H1 (cell line): ENCODE measurements around the gene CCDC200. TPM values are rescaled to one million over a fixed set of nuclear protein-coding genes. Genes with fewer than 3 reads are reported as not detected.

Experiments
- CTCF ChIA-PET: fragments of 300-600 bp; sonication (Branson Sonifier 250); formaldehyde crosslinking; loops from one replicate; lab custom pipeline; 2021; ENCODE audit not compliant: partially characterized antibody; lab: Charles Lee
- POLR2A ChIA-PET: fragments of 300-600 bp; sonication (Branson Sonifier 250); formaldehyde crosslinking; loops from one replicate; lab custom pipeline; 2021; ENCODE audit warnings: inconsistent platforms; ENCODE audit not compliant: partially characterized antibody; lab: Charles Lee
- DNase-seq, 2 experiments: peaks; one replicate each; pipeline versions ENCODE4 v3.0.0 to v3.0.0-alpha.2; 2010 to 2022; ENCODE audit warnings: low spot score in 2 of 2, low read depth in 1 of 2, mixed read lengths in 1 of 2
- FAIRE-seq: peaks from 2 replicates; lab custom pipeline; 2011; peaks lifted over from hg19 to GRCh38; lab: Jason Lieb, UNC
- H2AFZ ChIP-seq: 2 replicates; pipeline ENCODE4 v1.8.1; 2012; ENCODE audit warnings: low read length, inconsistent platforms
- H2AK5ac ChIP-seq: 2 replicates; pipeline ENCODE4 v1.6.1; 2013; ENCODE audit warnings: low read depth, low read length
- H2BK120ac ChIP-seq: replicated peaks from 2 replicates; pipeline ENCODE3; 2013; ENCODE audit warnings: low read depth, low read length, inconsistent platforms
- H2BK12ac ChIP-seq: 2 replicates; pipeline ENCODE4 v1.6.1; 2013; ENCODE audit warnings: low read depth, low read length
- H2BK15ac ChIP-seq: 2 replicates; pipeline ENCODE4 v1.6.1; 2013; ENCODE audit warnings: low read length
- H2BK20ac ChIP-seq: 2 replicates; pipeline ENCODE4 v1.6.1; 2013; ENCODE audit warnings: low read length
- H2BK5ac ChIP-seq: 2 replicates; pipeline ENCODE4 v1.6.1; 2013; ENCODE audit warnings: low read depth, low read length
- H3K14ac ChIP-seq: 2 replicates; pipeline ENCODE4 v1.6.1; 2013; ENCODE audit warnings: inconsistent platforms; ENCODE audit not compliant: insufficient read length
- H3K18ac ChIP-seq: 2 replicates; pipeline ENCODE4 v1.6.1; 2013; ENCODE audit warnings: low read length; ENCODE audit errors: extremely low read depth
- H3K23ac ChIP-seq: 2 replicates; pipeline ENCODE4 v1.6.1; 2013; ENCODE audit warnings: inconsistent platforms; ENCODE audit not compliant: insufficient read length
- H3K23me2 ChIP-seq: 2 replicates; pipeline ENCODE4 v1.6.1; 2013; ENCODE audit warnings: low read depth, low read length
- H3K27ac ChIP-seq: 2 replicates; pipeline ENCODE4 v1.6.1; 2011; ENCODE audit warnings: low read depth, low read length, inconsistent platforms
- H3K27me3 ChIP-seq, 4 experiments: replicated peaks in 1 of 4; 1 replicate in 1 of 4; 2 replicates in 3 of 4; pipeline versions ENCODE4 v1.6.1 to v1.8.1; 2011 to 2013; ENCODE audit warnings: low read length in 3 of 4, mild to moderate bottlenecking in 3 of 4, inconsistent platforms in 2 of 4, mixed read lengths in 2 of 4, moderate library complexity in 1 of 4; ENCODE audit not compliant: control insufficient read depth in 3 of 4, insufficient read depth in 3 of 4; ENCODE audit errors: extremely low read depth in 1 of 4
- H3K36me3 ChIP-seq, 4 experiments: 2 replicates each; pipeline versions ENCODE4 v1.6.1 to v1.8.1; 2011 to 2013; ENCODE audit warnings: mild to moderate bottlenecking in 4 of 4, low read length in 3 of 4, moderate library complexity in 2 of 4, control low read depth in 1 of 4, inconsistent platforms in 1 of 4; ENCODE audit not compliant: insufficient read depth in 4 of 4, control insufficient read depth in 2 of 4
- H3K4ac ChIP-seq: replicated peaks from 2 replicates; pipeline ENCODE3; 2013; ENCODE audit warnings: low read length, low read depth, mixed read lengths, inconsistent platforms; ENCODE audit not compliant: insufficient read length
- H3K4me1 ChIP-seq, 4 experiments: replicated peaks in 1 of 4; 1 replicate in 1 of 4; 2 replicates in 3 of 4; pipeline versions ENCODE4 v1.6.1 to v1.8.1; 2011 to 2013; ENCODE audit warnings: low read length in 3 of 4, inconsistent platforms in 2 of 4, mixed read lengths in 1 of 4; ENCODE audit not compliant: insufficient read depth in 4 of 4, control insufficient read depth in 3 of 4
- H3K4me2 ChIP-seq, 2 experiments: 2 replicates each; pipeline versions ENCODE4 v1.6.1 to v1.8.1; 2011 to 2013; ENCODE audit warnings: low read depth in 2 of 2, low read length in 2 of 2, control low read depth in 1 of 2, inconsistent platforms in 1 of 2, mild to moderate bottlenecking in 1 of 2; ENCODE audit not compliant: insufficient read depth in 1 of 2
- H3K4me3 ChIP-seq, 4 experiments: fragments of 200-600, 300-600 bp in 1 of 4; sonication (generic), shearing (Covaris generic), sonication (Bioruptor Twin) in 1 of 4; 2 replicates each; pipeline versions ENCODE4 v1.5.1 to v1.8.1; 2011 to 2016; ENCODE audit warnings: low read length in 4 of 4, low read depth in 3 of 4, control low read depth in 2 of 4, inconsistent platforms in 2 of 4, mild to moderate bottlenecking in 2 of 4, mixed read lengths in 1 of 4, moderate library complexity in 1 of 4; ENCODE audit not compliant: insufficient read depth in 2 of 4; ENCODE audit errors: extremely low read depth in 1 of 4
- H3K56ac ChIP-seq: replicated peaks from 2 replicates; pipeline ENCODE3; 2013; ENCODE audit warnings: low read depth, mild to moderate bottlenecking, mixed read lengths, low read length, inconsistent platforms; ENCODE audit not compliant: insufficient read length
- H3K79me1 ChIP-seq: 2 replicates; pipeline ENCODE4 v1.6.1; 2013; ENCODE audit warnings: low read depth, low read length, control low read depth
- H3K79me2 ChIP-seq, 2 experiments: 2 replicates each; pipeline versions ENCODE4 v1.6.1 to v1.8.1; 2012 to 2013; ENCODE audit warnings: low read length in 2 of 2, mild to moderate bottlenecking in 2 of 2, inconsistent platforms in 1 of 2; ENCODE audit not compliant: insufficient read depth in 2 of 2, control insufficient read depth in 1 of 2
- H3K9ac ChIP-seq, 4 experiments: replicated peaks in 1 of 4; 1 replicate in 1 of 4; 2 replicates in 3 of 4; pipeline versions ENCODE4 v1.6.1 to v1.8.1; 2011 to 2013; ENCODE audit warnings: low read depth in 3 of 4, low read length in 3 of 4, control low read depth in 2 of 4, mild to moderate bottlenecking in 2 of 4, moderate library complexity in 2 of 4, inconsistent platforms in 1 of 4; ENCODE audit errors: extremely low read depth in 1 of 4
- H3K9me3 ChIP-seq, 2 experiments: 2 replicates each; pipeline versions ENCODE4 v1.6.1 to v1.8.1; 2012 to 2013; ENCODE audit warnings: mild to moderate bottlenecking in 2 of 2, moderate library complexity in 2 of 2, control low read depth in 1 of 2, inconsistent platforms in 1 of 2, low read depth in 1 of 2, low read length in 1 of 2, mixed read lengths in 1 of 2; ENCODE audit not compliant: insufficient read depth in 2 of 2
- H4K20me1 ChIP-seq, 2 experiments: replicated peaks in 1 of 2; 2 replicates each; pipeline versions ENCODE3 to v1.8.1; 2011 to 2013; ENCODE audit warnings: inconsistent platforms in 2 of 2, low read length in 2 of 2, mild to moderate bottlenecking in 1 of 2; ENCODE audit not compliant: insufficient read depth in 2 of 2, control insufficient read depth in 1 of 2
- H4K5ac ChIP-seq: 2 replicates; pipeline ENCODE4 v1.6.1; 2013; ENCODE audit warnings: low read length, low read depth, mixed read lengths, inconsistent platforms; ENCODE audit not compliant: insufficient read length
- H4K8ac ChIP-seq: 2 replicates; pipeline ENCODE4 v1.8.0; 2013; ENCODE audit warnings: mild to moderate bottlenecking, moderate library complexity, low read length, inconsistent platforms; ENCODE audit not compliant: insufficient read depth; ENCODE audit errors: extremely low read depth
- H4K91ac ChIP-seq: replicated peaks from 2 replicates; pipeline ENCODE3; 2013; ENCODE audit warnings: low read length, mixed read lengths, inconsistent platforms; ENCODE audit not compliant: insufficient read length
- CREB1 ChIP-seq: IDR thresholded peaks from 2 replicates; pipeline ENCODE4 v1.6.1; 2012; ENCODE audit warnings: inconsistent platforms
- MAFK ChIP-seq: IDR thresholded peaks from 2 replicates; pipeline ENCODE4 v1.6.1; 2012; ENCODE audit warnings: low read depth, mild to moderate bottlenecking, improper control_type of control experiment, low read length
- TBP ChIP-seq: IDR thresholded peaks from 2 replicates; pipeline ENCODE4 v1.6.1; 2011; ENCODE audit warnings: low read depth, low read length, improper control_type of control experiment
- WGBS, 2 experiments: shearing (Covaris generic) in 1 of 2; methylation state at CpG; one replicate each; pipeline versions ENCODE4 v1.1.6 to v1.1.7; 2013 to 2015; ENCODE audit warnings: low lambda C conversion rate in 2 of 2, mixed read lengths in 2 of 2, inconsistent platforms in 1 of 2, low coverage in 1 of 2, missing lambda C conversion rate in 1 of 2; ENCODE audit not compliant: insufficient replicate concordance in 2 of 2, insufficient coverage in 1 of 2, insufficient read length in 1 of 2; ENCODE audit errors: extremely low coverage in 1 of 2, missing lambda C conversion rate in 1 of 2; 5-methylcytosine and 5-hydroxymethylcytosine counted together
- polyA plus RNA-seq, 7 experiments: library from polyadenylated mRNA; depleted of rRNA in 3 of 7; stranded (reverse) in 5 of 7; unstranded in 2 of 7; fragments of >200 nt in 5 of 7; fragments of 200-250 nt in 2 of 7; gene quantifications; 1 replicate in 5 of 7; 2 replicates in 1 of 7; 4 replicates in 1 of 7; pipeline versions ENCODE4 v1.2.1 to v1.2.3, GENCODE V29; 2011 to 2013; ENCODE audit warnings: missing spikeins in 2 of 7, mixed read lengths in 2 of 7
- total RNA-seq: library from RNA; stranded (reverse); fragmentation: NEBNext Ultra II Directional; extraction: Animal tissue kit (Norgen Biotek cat#: 25700); gene quantifications from 2 replicates; pipeline ENCODE4 v1.2.1, GENCODE V29; 2021

The CCDC200 gene
- total and polyA plus RNA-seq, 2 of the 8 experiments (the other 6 are each of a cell fraction or from before 2014, with no cell fraction given) = 0.11 TPM; not detected in 1

DNA sequence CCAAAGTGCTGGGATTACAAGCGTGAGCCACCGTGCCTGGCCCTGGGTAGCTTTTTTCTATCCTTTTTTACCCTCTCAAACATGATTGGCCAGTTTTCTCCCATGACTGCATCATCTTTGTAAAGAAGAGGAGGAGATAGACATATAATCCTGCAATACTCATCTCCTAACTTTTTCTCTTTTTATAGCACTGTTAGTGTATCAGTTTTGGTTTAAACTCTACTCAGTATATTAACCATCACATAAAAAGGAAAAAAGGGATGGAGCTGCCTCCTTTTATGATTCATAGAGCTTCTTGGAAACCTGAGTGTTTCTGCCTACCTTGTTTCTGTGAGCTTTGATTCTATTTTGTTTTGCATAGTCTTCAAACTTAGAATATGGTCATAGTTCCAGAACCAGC, 28.8 kb downstream of the CCDC200 start:
- no peak overlapping the region for H3K56ac ChIP-seq
- no peak overlapping the region for H3K14ac ChIP-seq
- H3K9ac ChIP-seq = no peak overlapping the region
- H3K36me3 ChIP-seq = peaks cover 12 to 51% (median 32%) of the 10 kb centered on the region in 4 experiments
- no peaks in the 10 kb centered on the region for H3K23me2 ChIP-seq
- ChIA-PET POLR2A (interaction anchor here (0.8 to 2.0 kb wide), 7 partner anchors 9 to 135 kb away, joined by 3 to 8 read pairs (median 4); partner anchors contain the start of gene TMEM106A), CTCF (interaction anchor here (0.5 to 2.7 kb wide), 8 partner anchors 13 to 380 kb away, joined by 3 to 14 read pairs (median 3); partner anchors contain the start of gene TMEM106A)
- H2AFZ ChIP-seq = no peak overlapping the region
- H2AK5ac ChIP-seq = no peak overlapping the region
- H2BK15ac ChIP-seq = no peak overlapping the region
- no peak overlapping the region for H3K4me3 ChIP-seq
- no peak overlapping the region for H3K18ac ChIP-seq
- H2BK20ac ChIP-seq = no peak overlapping the region
- DNase-seq (no peak), FAIRE-seq (no peak)
- no peaks in the 10 kb centered on the region for H3K79me2 ChIP-seq
- H2BK120ac ChIP-seq = no peak overlapping the region
- no peak overlapping the region for H3K4me2 ChIP-seq
- H3K79me1 ChIP-seq = no peaks in the 10 kb centered on the region
- no peak overlapping the region for H3K27ac ChIP-seq
- 86% methylated on average over 2 of the region's 2 CpGs; no CpG with 5 or more reads in 1 of the 2 experiments for WGBS, 2 experiments
- H4K8ac ChIP-seq = no peak overlapping the region
- H3K4ac ChIP-seq = no peak overlapping the region
- no peaks in the 10 kb centered on the region for H3K27me3 ChIP-seq
- no peaks in the 10 kb centered on the region for H3K4me1 ChIP-seq
- peaks cover 0 to 2% of the 10 kb centered on the region in 2 experiments for H4K20me1 ChIP-seq
- TF ChIP-seq CREB1 = no peak
- TF ChIP-seq MAFK = no peak
- TF ChIP-seq TBP = no peak
- TF ChIP-seq, all 59 proteins: peak for 0
- H3K9me3 ChIP-seq = no peaks in the 10 kb centered on the region
- no peak overlapping the region for H2BK12ac ChIP-seq
- no peak overlapping the region for H4K91ac ChIP-seq
- H4K5ac ChIP-seq = no peak overlapping the region
- H2BK5ac ChIP-seq = no peak overlapping the region
- H3K23ac ChIP-seq = no peak overlapping the region
